HG02943 (cell line): ENCODE results near the gene PROCR.
"Not testable (repeated sequence)": the region's sequence is repeated elsewhere in the genome, so short reads cannot be mapped to it uniquely, and the experiment has no call there.

Experiments
- ATAC-seq: cut with Tn5 transposase; IDR thresholded peaks from one replicate; pipeline ENCODE4 v1.9.1; 2021; ENCODE audit warnings: mild to moderate bottlenecking, low read depth, moderate library complexity; ENCODE audit not compliant: unreplicated experiment

Gene PROCR

GRCh38 chr20:35171753-35172433 lies at the start of gene PROCR:
Gene PROCR, plus strand, starts transcription at chr20:35172072. Its CDS starts 83 bp downstream, at chr20:35172155.
- no peak for ATAC-seq

- no peak for ATAC-seq
Measured at GRCh38 chr20:35122756-35123405, 49.0 kb upstream of the PROCR start.

GRCh38 chr20:35125753-35126152 lies 46.1 kb upstream of the PROCR start:
- no peak for ATAC-seq

GRCh38 chr20:35129647-35130069 lies 42.2 kb upstream of the PROCR start:
- ATAC-seq, result no peak

GRCh38 chr20:35131934-35132333 lies 39.9 kb upstream of the PROCR start:
- ATAC-seq, result no peak

- ATAC-seq, result no peak
Measured at GRCh38 chr20:35133031-35133430, 38.8 kb upstream of the PROCR start.

GRCh38 chr20:35133735-35134134 lies 38.1 kb upstream of the PROCR start:
- ATAC-seq, result no peak

- no peak for ATAC-seq
Measured at GRCh38 chr20:35134472-35134871, 37.4 kb upstream of the PROCR start.

- ATAC-seq, result no peak
Measured at GRCh38 chr20:35134880-35135279, 37.0 kb upstream of the PROCR start.

GRCh38 chr20:35135867-35136586 lies 35.8 kb upstream of the PROCR start:
- ATAC-seq, result no peak

GRCh38 chr20:35144694-35145093 lies 27.2 kb upstream of the PROCR start:
- no peak for ATAC-seq

- ATAC-seq, result no peak
Measured at GRCh38 chr20:35145141-35145564, 26.7 kb upstream of the PROCR start.

GRCh38 chr20:35146299-35146919 lies 25.5 kb upstream of the PROCR start:
- no peak for ATAC-seq

GRCh38 chr20:35146920-35147574 lies 24.8 kb upstream of the PROCR start, which contains the start of gene EDEM2:
Gene EDEM2, minus strand, starts transcription at chr20:35147336. Its CDS starts 78 bp downstream, at chr20:35147258.
- ATAC-seq, result peak; percentile 72

- ATAC-seq, result peak; percentile 31
Measured at GRCh38 chr20:35147575-35148071, 24.2 kb upstream of the PROCR start.

GRCh38 chr20:35150846-35151579 lies 20.9 kb upstream of the PROCR start:
- ATAC-seq, result no peak

- no peak for ATAC-seq
Measured at GRCh38 chr20:35151736-35152135, 20.1 kb upstream of the PROCR start.

- no peak for ATAC-seq
Measured at GRCh38 chr20:35155936-35156335, 15.9 kb upstream of the PROCR start.

GRCh38 chr20:35156978-35157377 lies 14.9 kb upstream of the PROCR start:
- ATAC-seq, result no peak

- not testable (repeated sequence) for ATAC-seq
Measured at GRCh38 chr20:35160341-35160740, 11.5 kb upstream of the PROCR start.
